A673 (cell line): ENCODE measurements around the gene CHI3L2.

Experiments
- CTCF ChIP-seq: fragments of 300-800, 200-600 bp; sonication (generic); conservative IDR thresholded peaks from 2 replicates; pipeline ENCODE4 v1.5.1; 2017; ENCODE audit warnings: low read depth, mild to moderate bottlenecking, antibody characterized with exemption, low read length, moderate library complexity, mixed read lengths
- EZH2 ChIP-seq: fragments of 200-600 bp; sonication (generic); IDR thresholded peaks from 2 replicates; pipeline ENCODE4 v1.6.1; 2017; ENCODE audit warnings: borderline replicate concordance, low read depth, mild to moderate bottlenecking, mixed read lengths, antibody characterized with exemption, low read length; ENCODE audit not compliant: poor library complexity, severe bottlenecking

DNA sequence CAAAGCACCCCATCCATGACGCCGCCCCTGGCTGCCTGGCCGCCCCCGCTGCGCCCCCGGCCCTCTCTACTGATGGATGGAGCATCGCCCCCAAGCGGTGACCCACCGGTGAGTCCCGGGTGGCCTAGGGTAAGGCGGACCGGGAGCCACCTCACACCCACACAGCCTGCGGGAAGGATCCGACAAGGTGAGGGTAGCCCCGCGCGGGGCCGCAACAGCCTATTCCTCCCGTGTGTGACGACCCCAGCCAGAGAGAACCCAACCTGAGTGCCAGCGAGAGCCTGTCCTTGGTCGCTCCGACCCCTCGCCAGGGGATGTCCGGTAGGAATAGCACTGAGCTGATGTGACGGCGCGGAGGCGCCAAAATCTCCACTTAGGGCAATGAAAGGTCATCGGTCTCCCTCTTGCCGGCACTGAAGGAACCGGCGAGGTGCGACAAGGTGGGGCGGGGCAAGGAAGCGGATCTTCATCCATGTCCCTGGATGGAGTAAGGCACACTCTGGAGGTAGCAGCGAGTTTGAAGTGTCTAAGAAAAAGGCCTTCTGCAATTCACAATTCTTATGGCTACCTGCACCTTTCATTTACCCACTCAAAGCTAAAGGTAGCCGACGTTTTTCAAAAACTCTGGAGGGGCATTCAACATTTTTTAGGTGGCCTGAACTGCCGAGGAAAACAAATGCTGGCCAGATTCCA, 43.4 kb downstream of the CHI3L2 start:
- no peak for TF ChIP-seq CTCF
- no peak for TF ChIP-seq EZH2
